HEK293T (cell line): ENCODE results near the gene NARS2.
"Not testable (repeated sequence)": the region's sequence is repeated elsewhere in the genome, so short reads cannot be mapped to it uniquely, and the experiment has no call there.

Source experiments
- ARNT ChIP-seq: fragments of 450-650 bp; IDR thresholded peaks from 2 replicates; pipeline ENCODE4 v1.6.1; 2017; ENCODE audit warnings: mild to moderate bottlenecking
- BHLHE40 ChIP-seq: fragments of 450-650 bp; IDR thresholded peaks from 2 replicates; pipeline ENCODE4 v1.6.1; 2016; ENCODE audit warnings: mild to moderate bottlenecking, moderate library complexity, borderline replicate concordance
- CTBP1 ChIP-seq: fragments of 450-650 bp; IDR thresholded peaks from 2 replicates; pipeline ENCODE4 v1.6.1; 2016; ENCODE audit warnings: borderline replicate concordance
- ELF4 ChIP-seq: fragments of 450-650 bp; IDR thresholded peaks from 2 replicates; pipeline ENCODE4 v1.6.1; 2017; ENCODE audit warnings: antibody characterized with exemption
- FOXA1 ChIP-seq: fragments of 450-650 bp; IDR thresholded peaks from 2 replicates; pipeline ENCODE4 v1.6.1; 2016; ENCODE audit warnings: mild to moderate bottlenecking
- FOXK2 ChIP-seq: fragments of 450-650 bp; IDR thresholded peaks from 2 replicates; pipeline ENCODE4 v1.6.1; 2016; ENCODE audit warnings: mild to moderate bottlenecking
- FOXM1 ChIP-seq: fragments of 450-650 bp; IDR thresholded peaks from 2 replicates; pipeline ENCODE4 v1.6.1; 2017; ENCODE audit warnings: mild to moderate bottlenecking, borderline replicate concordance
- HDGF ChIP-seq: fragments of 450-650 bp; IDR thresholded peaks from 2 replicates; pipeline ENCODE4 v1.6.1; 2017; ENCODE audit warnings: antibody characterized with exemption, borderline replicate concordance
- L3MBTL2 ChIP-seq: fragments of 450-650 bp; conservative IDR thresholded peaks from 2 replicates; pipeline ENCODE4 v1.6.1; 2016; ENCODE audit warnings: mild to moderate bottlenecking
- NFRKB ChIP-seq: fragments of 450-650 bp; IDR thresholded peaks from 2 replicates; pipeline ENCODE4 v1.6.1; 2016; ENCODE audit warnings: mild to moderate bottlenecking, moderate library complexity
- PKNOX1 ChIP-seq: fragments of 450-650 bp; IDR thresholded peaks from 2 replicates; pipeline ENCODE4 v1.6.1; 2016
- SP1 ChIP-seq: fragments of 450-650 bp; IDR thresholded peaks from 2 replicates; pipeline ENCODE4 v1.6.1; 2017
- SUZ12 ChIP-seq: fragments of 450-650 bp; IDR thresholded peaks from 2 replicates; pipeline ENCODE4 v1.6.1; 2016; ENCODE audit warnings: mild to moderate bottlenecking
- TARDBP ChIP-seq: fragments of 450-650 bp; IDR thresholded peaks from 2 replicates; pipeline ENCODE4 v1.6.1; 2016

- TF ChIP-seq FOXM1, FOXA1, ARNT, SUZ12, TARDBP, ELF4, SP1, HDGF, L3MBTL2, BHLHE40, NFRKB, FOXK2, CTBP1, PKNOX1: not testable (repeated sequence)
Observed at GRCh38 chr11:78464787-78465168, 109.9 kb downstream of the NARS2 start.
